GM19025 (cell line): ENCODE measurements around the gene CORO1C.

Experiments
- ATAC-seq: cut with Tn5 transposase; IDR thresholded peaks from one replicate; pipeline ENCODE4 v1.9.1; 2021; ENCODE audit warnings: mild to moderate bottlenecking, low read depth, moderate library complexity; ENCODE audit not compliant: unreplicated experiment

Gene CORO1C

GRCh38 chr12:108605690-108606406 is 125.5 kb downstream of the CORO1C start:
- ATAC-seq = no peak

DNA sequence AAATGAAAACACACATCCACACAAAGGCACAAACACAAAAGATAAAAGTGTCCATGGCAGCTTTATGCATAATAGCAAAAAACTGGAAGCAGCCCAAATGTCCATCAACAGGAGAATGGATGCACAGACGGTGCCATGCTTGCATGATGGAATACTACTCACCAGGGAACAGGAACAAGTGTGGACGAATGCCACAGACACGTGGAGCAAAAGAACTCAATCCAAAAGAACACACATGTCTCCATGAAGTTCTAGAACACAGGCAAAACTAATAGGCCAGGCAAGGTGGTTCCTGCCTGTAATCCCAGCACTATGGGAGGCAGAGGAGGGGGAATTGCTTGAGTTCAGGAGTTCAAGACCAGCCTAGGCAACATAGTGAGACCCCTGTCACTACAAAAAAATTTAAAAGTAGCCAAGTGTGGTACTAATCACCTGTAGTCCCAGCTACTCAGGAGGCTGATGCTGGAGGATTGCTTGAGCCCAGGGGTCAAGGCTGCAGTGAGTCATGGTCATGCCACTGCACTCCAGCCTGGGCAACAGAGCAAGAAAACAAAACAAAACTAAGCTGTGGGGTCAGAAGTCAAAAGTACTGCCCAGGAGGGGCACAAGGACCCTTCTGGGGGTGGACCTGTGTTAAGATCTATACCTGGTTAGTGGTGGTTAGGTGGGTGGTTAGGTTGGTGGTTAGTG is 126.2 kb downstream of the CORO1C start:
- no peak for ATAC-seq

- ATAC-seq = no peak
Measured at GRCh38 chr12:108604208-108604941, 126.9 kb downstream of the CORO1C start.

DNA sequence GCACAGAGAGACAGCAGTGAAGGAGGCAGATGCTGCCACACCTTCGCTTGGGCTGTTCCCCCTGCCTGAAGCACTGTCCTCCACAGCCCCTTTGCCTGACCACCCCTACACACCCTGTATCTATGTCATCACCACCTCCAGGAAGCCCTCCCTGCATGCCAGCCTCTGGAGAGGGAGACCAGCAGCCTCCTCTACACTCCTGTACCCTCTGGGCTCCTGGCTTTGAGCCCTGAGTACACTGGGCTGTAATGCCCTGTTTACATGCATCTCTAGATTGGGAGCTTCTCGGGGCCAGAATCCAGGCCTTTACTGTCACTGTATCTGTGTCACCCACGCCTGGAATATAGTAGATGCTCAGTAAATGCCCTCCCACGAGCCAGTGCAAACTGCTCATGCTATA is 127.6 kb downstream of the CORO1C start:
- no peak for ATAC-seq

GRCh38 chr12:108602976-108603704 is 128.2 kb downstream of the CORO1C start:
- no peak for ATAC-seq

- ATAC-seq = no peak
Measured at GRCh38 chr12:108602209-108602705, 129.1 kb downstream of the CORO1C start.

- ATAC-seq = no peak
Measured at GRCh38 chr12:108600702-108601007, 130.7 kb downstream of the CORO1C start.

- ATAC-seq = no peak
Measured at GRCh38 chr12:108599948-108600701, 131.2 kb downstream of the CORO1C start.

- ATAC-seq = no peak
Measured at GRCh38 chr12:108599541-108599940, 131.8 kb downstream of the CORO1C start.

- ATAC-seq = no peak
Measured at GRCh38 chr12:108598553-108599250, 132.6 kb downstream of the CORO1C start.

DNA sequence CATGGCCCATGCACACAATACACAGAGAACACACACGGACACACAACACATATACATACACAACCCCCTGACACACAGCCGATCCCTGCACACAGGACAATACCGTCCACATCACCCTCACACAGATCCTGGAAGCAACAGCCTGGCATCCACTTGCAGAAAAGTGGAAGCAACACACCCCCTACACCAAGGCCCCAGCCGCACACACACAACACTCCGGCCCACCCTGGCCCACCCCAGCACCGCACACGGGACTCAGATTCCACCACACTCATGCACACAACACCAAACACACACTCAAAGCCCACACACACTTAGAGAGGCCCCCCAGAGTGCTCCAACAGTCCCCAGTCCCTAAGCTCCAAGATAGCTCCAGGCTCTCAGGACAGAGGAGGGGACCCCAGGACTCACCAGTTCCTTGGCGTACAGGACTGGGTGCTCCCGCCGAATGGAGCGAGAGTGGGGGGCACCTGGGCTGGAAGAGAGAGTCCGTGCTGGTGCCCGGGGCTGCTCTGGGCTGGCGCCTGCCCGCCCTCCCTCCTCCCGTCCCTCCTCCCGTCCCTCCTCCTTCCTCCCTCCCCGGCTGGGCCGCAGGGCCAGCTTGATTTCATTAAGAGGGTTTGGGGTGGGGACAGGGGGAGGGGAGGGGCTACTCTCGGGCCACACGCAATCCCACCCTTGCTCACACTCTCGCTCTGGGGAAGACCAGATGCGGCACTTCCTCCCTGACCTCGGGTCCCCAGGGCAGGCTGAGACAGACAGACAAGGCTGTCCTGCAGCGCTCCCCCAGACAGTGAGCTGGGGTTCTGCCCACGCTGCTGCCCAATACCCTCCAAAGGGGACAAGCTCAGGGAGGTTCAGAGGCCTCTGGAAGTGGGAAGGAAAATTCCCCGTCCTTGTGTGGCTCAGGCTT is 133.5 kb downstream of the CORO1C start, which contains the start of gene TMEM119:
TMEM119 (minus strand) TSS at position 526 of the 913 bp plus-strand sequence. CDS start 5,701 bp downstream, outside the sequence.
- no peak for ATAC-seq

GRCh38 chr12:108596854-108597558 is 134.3 kb downstream of the CORO1C start:
- no peak for ATAC-seq

- no peak for ATAC-seq
Measured at GRCh38 chr12:108595711-108596647, 135.3 kb downstream of the CORO1C start.
